Measurements from ENCODE around the gene ISLR.

GRCh38 chr15:74175271-74176191, 2.0 kb downstream of the ISLR start:
- TF ChIP-seq CTCF (IDR thresholded peaks at IDR 0.05) (no peak), POLR2AphosphoS5 (IDR thresholded peaks at IDR 0.05) (no peak), EP300 (IDR thresholded peaks at IDR 0.05) (no peak), POLR2A (IDR thresholded peaks at IDR 0.05) (no peak)
